Measurements from ENCODE around the gene SLC9B2.
A peak's percentile ranks its signal among the peaks of the same experiment; 100 is the strongest.

The SLC9B2 gene

GRCh38 chr4:103021120-103021519 is 55.4 kb downstream of the SLC9B2 start:
- no peak for TF ChIP-seq CTCF (IDR thresholded peaks at IDR 0.05; ENCODE audit: borderline replicate concordance, insufficient read depth, low read depth, low read length)
- H3K4me3 ChIP-seq (ENCODE audit: low read depth, low read length) = no peak overlapping the region

- no peak for TF ChIP-seq CTCF (IDR thresholded peaks at IDR 0.05; ENCODE audit: borderline replicate concordance, insufficient read depth, low read depth, low read length)
- peak within 1 kb of the TSS; percentile 67 for H3K4me3 ChIP-seq (ENCODE audit: low read depth, low read length)
Measured at GRCh38 chr4:103019308-103020124, 57.0 kb downstream of the SLC9B2 start, which contains the start of gene SLC9B1. Gene SLC9B1, minus strand, starts transcription at chr4:103019705. Its CDS starts 27,994 bp downstream, at chr4:102991711.

- no peak for TF ChIP-seq CTCF (IDR thresholded peaks at IDR 0.05; ENCODE audit: borderline replicate concordance, insufficient read depth, low read depth, low read length)
- peak overlapping the region; percentile 67 for H3K4me3 ChIP-seq (ENCODE audit: low read depth, low read length)
Measured at GRCh38 chr4:103018391-103019307, 57.9 kb downstream of the SLC9B2 start.

GRCh38 chr4:103012551-103012950 is 64.0 kb downstream of the SLC9B2 start:
- no peak overlapping the region for H3K4me3 ChIP-seq (ENCODE audit: low read depth, low read length)
- TF ChIP-seq CTCF (IDR thresholded peaks at IDR 0.05; ENCODE audit: borderline replicate concordance, insufficient read depth, low read depth, low read length) = no peak

GRCh38 chr4:103012060-103012459 is 64.5 kb downstream of the SLC9B2 start:
- no peak overlapping the region for H3K4me3 ChIP-seq (ENCODE audit: low read depth, low read length)
- no peak for TF ChIP-seq CTCF (IDR thresholded peaks at IDR 0.05; ENCODE audit: borderline replicate concordance, insufficient read depth, low read depth, low read length)

GRCh38 chr4:103011378-103012025 is 65.1 kb downstream of the SLC9B2 start:
- no peak overlapping the region for H3K4me3 ChIP-seq (ENCODE audit: low read depth, low read length)
- no peak for TF ChIP-seq CTCF (IDR thresholded peaks at IDR 0.05; ENCODE audit: borderline replicate concordance, insufficient read depth, low read depth, low read length)

Measured in GM12875 (cell line).